Pancreas (tissue), 10 donors: ENCODE data around the gene PDE4B. TPM values are rescaled to one million over a fixed set of nuclear protein-coding genes. Genes with fewer than 3 reads are reported as not detected.

Experiments used
- ATAC-seq, 4 donors: fragments of 200-7000 bp; cut with Tn5 transposase; one replicate each; pipeline versions ENCODE4 v1.8.0 to v1.9.1; 2020; ENCODE audit warnings: mild to moderate bottlenecking in 4 of 4, moderate library complexity in 4 of 4
- DNase-seq, 6 donors: peaks; one replicate each; pipeline ENCODE4 v3.0.0-alpha.2; 2020
- FAIRE-seq: peaks from 2 replicates; lab custom pipeline; 2012; peaks lifted over from hg19 to GRCh38; lab: Jason Lieb, UNC
- H3K27ac ChIP-seq, 4 donors: fragments of 200-600 bp; sonication (generic); 1 replicate in 3 of 4; 2 replicates in 1 of 4; pipeline versions ENCODE4 v1.5.0 to v1.8.0; 2020
- H3K27me3 ChIP-seq, 4 donors: fragments of 200-600 bp; one replicate each; pipeline ENCODE4 v1.8.0; 2021
- H3K36me3 ChIP-seq, 3 donors: fragments of 200-600 bp; sonication (generic) in 1 of 3; one replicate each; pipeline versions ENCODE4 v1.5.0 to v1.8.0; 2020 to 2021
- H3K4me1 ChIP-seq, 3 donors: fragments of 200-600 bp; one replicate each; pipeline ENCODE4 v1.8.0; 2021
- H3K4me3 ChIP-seq, 4 donors: fragments of 200-600 bp; sonication (generic) in 2 of 4; one replicate each; pipeline versions ENCODE4 v1.5.0 to v1.8.0; 2020 to 2021
- H3K9me3 ChIP-seq, 4 donors: fragments of 200-600 bp; one replicate each; pipeline ENCODE4 v1.8.0; 2021
- WGBS, 2 donors: extraction: QIAGEN DNeasy Blood & Tissue Kit; methylation state at CpG; one replicate each; pipeline ENCODE4 v1.1.7; 2013; 5-methylcytosine and 5-hydroxymethylcytosine counted together
- intact Hi-C, 3 donors: fragments of 100-400 bp; cut with DNase I; formaldehyde crosslinking; loops; one replicate each; pipeline versions ENCODE4 v1.11.1 to v1.14.2; 2022
- polyA plus RNA-seq, 2 donors: library from polyadenylated mRNA; stranded (reverse); fragments of 200-250 nt; gene quantifications; one replicate each; pipeline ENCODE4 v1.2.3, GENCODE V29; 2013
- total RNA-seq, 6 donors: library from RNA; stranded (reverse); fragmentation: NEBNext Ultra II Directional in 4 of 6; extraction: Animal tissue kit (Norgen Biotek cat#: 25700) in 4 of 6; gene quantifications; one replicate each; pipeline versions ENCODE4 v1.2.1 to v1.2.4, GENCODE V29; 2021 to 2023
- TF ChIP-seq, protein P1 (sequence below), 4 donors: fragments of 200-600 bp; sonication (generic) in 3 of 4; IDR thresholded peaks; one replicate each; pipeline versions ENCODE4 v1.5.0 to v1.8.0; 2021; ENCODE audit warnings: antibody characterized with exemption in 4 of 4
- donor health status: healthy with polysubstance abuse.
- donor health status: DM: no; HTN: no; CAD: no; lungs with moderate emphysema.
- donor health status: DM: no; HTN: no; CAD: no.
- donor health status: control.
- donor health status: control.
- donor health status: Bipolar disorder and iron deficiency.
- donor health status: DM: yes; HTN: yes; CAD: no.
- donor health status: DM: no; HTN: no; CAD: no.
- donor health status: DM: no; HTN: no; CAD: no.
- donor health status: DM: yes; HTN: yes; CAD: no.

Gene PDE4B
- total and polyA plus RNA-seq, 8 donors = 0.23 to 3.7 (median 0.92) TPM

DNA sequence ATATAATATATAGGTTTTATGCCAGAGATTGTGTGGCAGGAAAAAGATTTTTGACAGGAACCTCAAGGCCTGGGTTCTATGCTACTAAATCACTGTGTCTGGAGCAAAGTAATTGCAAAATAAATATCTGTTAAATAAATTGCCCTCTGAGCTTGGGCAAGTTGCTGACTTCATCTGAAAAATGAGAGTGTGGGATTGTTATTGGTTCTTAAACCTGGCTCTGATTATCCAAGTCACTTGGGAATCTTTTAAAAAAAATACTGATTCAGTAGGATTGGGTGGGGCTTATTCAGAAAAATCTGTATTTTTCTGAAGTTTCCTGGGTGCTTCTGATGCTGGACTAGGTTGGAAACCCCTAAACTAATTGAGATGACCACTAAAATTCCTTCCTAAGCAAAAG, 567.1 kb downstream of the PDE4B start:
- intact Hi-C loops = no loop called here
- H3K4me1 ChIP-seq = no peaks in the 10 kb centered on the region
- no peaks in the 10 kb centered on the region for H3K36me3 ChIP-seq
- no peak overlapping the region for H3K4me3 ChIP-seq
- FAIRE-seq (no peak), DNase-seq (no peak), ATAC-seq (no peak)
- H3K27me3 ChIP-seq = no peaks in the 10 kb centered on the region
- no peak overlapping the region for H3K27ac ChIP-seq
- TF ChIP-seq, protein P1, sequence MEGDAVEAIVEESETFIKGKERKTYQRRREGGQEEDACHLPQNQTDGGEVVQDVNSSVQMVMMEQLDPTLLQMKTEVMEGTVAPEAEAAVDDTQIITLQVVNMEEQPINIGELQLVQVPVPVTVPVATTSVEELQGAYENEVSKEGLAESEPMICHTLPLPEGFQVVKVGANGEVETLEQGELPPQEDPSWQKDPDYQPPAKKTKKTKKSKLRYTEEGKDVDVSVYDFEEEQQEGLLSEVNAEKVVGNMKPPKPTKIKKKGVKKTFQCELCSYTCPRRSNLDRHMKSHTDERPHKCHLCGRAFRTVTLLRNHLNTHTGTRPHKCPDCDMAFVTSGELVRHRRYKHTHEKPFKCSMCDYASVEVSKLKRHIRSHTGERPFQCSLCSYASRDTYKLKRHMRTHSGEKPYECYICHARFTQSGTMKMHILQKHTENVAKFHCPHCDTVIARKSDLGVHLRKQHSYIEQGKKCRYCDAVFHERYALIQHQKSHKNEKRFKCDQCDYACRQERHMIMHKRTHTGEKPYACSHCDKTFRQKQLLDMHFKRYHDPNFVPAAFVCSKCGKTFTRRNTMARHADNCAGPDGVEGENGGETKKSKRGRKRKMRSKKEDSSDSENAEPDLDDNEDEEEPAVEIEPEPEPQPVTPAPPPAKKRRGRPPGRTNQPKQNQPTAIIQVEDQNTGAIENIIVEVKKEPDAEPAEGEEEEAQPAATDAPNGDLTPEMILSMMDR (IDR thresholded peaks at IDR 0.05) = no peak
- no peaks in the 10 kb centered on the region for H3K9me3 ChIP-seq

DNA sequence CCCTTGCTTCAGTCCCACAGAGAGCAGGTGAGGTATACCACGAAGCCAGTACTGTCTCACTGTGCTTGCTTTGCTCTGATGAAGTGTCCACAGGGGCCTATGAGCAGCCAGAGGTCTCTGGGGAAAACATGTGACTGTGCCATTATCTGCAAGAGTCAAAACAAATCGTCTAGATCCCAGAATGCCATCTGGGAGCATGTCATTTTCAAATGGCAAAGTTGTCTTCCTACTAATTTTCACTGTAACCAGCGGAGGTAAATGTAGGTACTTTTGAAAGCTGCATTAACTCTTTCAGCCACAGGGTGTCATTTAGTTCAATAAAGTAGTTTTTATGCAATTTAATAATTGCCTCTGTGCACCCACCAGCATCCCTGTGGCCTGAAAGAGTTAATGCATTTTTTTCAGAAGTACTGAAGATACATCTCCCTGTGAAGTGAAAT, 567.6 kb downstream of the PDE4B start:
- DNase-seq (no peak), ATAC-seq (peak in 2 of 4 donors; percentile 49 to 53), FAIRE-seq (no peak)
- Histone ChIP-seq H3K9me3 (no peaks in the 10 kb centered on the region), H3K4me1 (no peaks in the 10 kb centered on the region), H3K4me3 (no peak overlapping the region), H3K27ac (no peak overlapping the region), H3K36me3 (no peaks in the 10 kb centered on the region), H3K27me3 (no peaks in the 10 kb centered on the region)
- TF ChIP-seq, protein P1 (IDR thresholded peaks at IDR 0.05) = no peak
- 51 to 54% methylated on average over 3 of the region's 3 CpGs for WGBS, 2 donors
- intact Hi-C loops = no loop called here

GRCh38 chr1:66364578-66365391, 572.1 kb downstream of the PDE4B start:
- FAIRE-seq = no peak
- TF ChIP-seq, protein P1 (IDR thresholded peaks at IDR 0.05) = no peak
- DNase-seq = no peak
- ATAC-seq = no peak
- Histone ChIP-seq H3K4me1 (no peaks in the 10 kb centered on the region), H3K27ac (no peak overlapping the region), H3K4me3 (no peak overlapping the region), H3K36me3 (no peaks in the 10 kb centered on the region), H3K9me3 (no peaks in the 10 kb centered on the region), H3K27me3 (no peaks in the 10 kb centered on the region)
- 64 to 67% methylated on average over 2 of the region's 2 CpGs for WGBS, 2 donors
- intact Hi-C loops = no loop called here

DNA sequence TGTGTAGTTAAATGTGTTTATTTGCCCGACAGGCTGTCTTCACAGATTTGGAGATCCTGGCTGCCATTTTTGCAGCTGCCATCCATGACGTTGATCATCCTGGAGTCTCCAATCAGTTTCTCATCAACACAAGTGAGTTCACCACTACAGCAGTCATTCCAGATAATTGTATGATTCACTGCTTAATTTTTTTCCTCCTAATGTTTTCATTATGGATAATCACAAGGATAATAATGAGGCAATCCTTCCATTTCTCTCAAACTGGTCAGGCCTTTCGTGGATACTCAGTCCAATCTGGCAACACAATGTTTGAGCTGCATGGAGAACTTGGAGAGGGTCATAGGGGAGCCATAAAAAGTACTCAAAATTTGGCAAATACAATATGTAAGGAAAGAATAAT, 572.9 kb downstream of the PDE4B start:
- Histone ChIP-seq H3K27ac (no peak overlapping the region), H3K9me3 (no peaks in the 10 kb centered on the region), H3K36me3 (no peaks in the 10 kb centered on the region), H3K4me3 (no peak overlapping the region), H3K27me3 (no peaks in the 10 kb centered on the region), H3K4me1 (no peaks in the 10 kb centered on the region)
- no peak for DNase-seq
- no peak for FAIRE-seq
- intact Hi-C loops = no loop called here
- WGBS, 2 donors = 56 to 78% methylated on average over 3 of the region's 3 CpGs
- TF ChIP-seq, protein P1 (IDR thresholded peaks at IDR 0.05) = no peak
- no peak for ATAC-seq

DNA sequence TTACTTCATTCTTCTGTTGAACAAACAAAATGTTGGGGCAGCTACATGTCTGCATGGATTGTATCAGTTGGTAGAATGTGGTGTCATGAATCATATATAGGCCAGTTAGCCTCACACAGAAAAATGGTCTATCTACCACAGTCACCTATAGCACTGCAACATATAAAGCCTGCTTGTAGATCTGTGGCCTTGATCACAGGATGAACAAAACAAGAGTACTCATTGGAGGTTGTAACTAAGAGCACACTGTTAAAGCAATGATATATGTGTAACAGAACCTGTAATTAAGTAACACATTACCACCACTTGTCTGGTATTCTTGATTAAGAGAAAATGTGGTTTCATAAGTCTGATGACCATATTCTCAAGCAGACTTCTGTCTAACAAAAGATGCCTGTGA, 573.9 kb downstream of the PDE4B start:
- no peaks in the 10 kb centered on the region for H3K9me3 ChIP-seq
- no peaks in the 10 kb centered on the region for H3K27me3 ChIP-seq
- ATAC-seq = no peak
- DNase-seq = no peak
- H3K4me3 ChIP-seq = no peak overlapping the region
- TF ChIP-seq, protein P1 (IDR thresholded peaks at IDR 0.05) = no peak
- H3K27ac ChIP-seq = no peak overlapping the region
- FAIRE-seq = no peak
- H3K36me3 ChIP-seq = no peaks in the 10 kb centered on the region
- no peaks in the 10 kb centered on the region for H3K4me1 ChIP-seq
- intact Hi-C loops = no loop called here
